Left ventricle myocardium inferior (tissue), 1 donor: Measurements from ENCODE around the gene TMEM101. TPM values are rescaled to one million over a fixed set of nuclear protein-coding genes. Genes with fewer than 3 reads are reported as not detected.
"Not testable (repeated sequence)": the region's sequence is repeated elsewhere in the genome, so short reads cannot be mapped to it uniquely, and the experiment has no call there.

Experiments
- DNase-seq: peaks from one replicate; pipeline ENCODE4 v3.0.0-alpha.2; 2020
- H3K27ac ChIP-seq: fragments of 200-600 bp; replicated peaks from 2 replicates; pipeline ENCODE4 v1.8.0; 2021
- H3K27me3 ChIP-seq: fragments of 200-600 bp; 2 replicates; pipeline ENCODE4 v1.8.0; 2021; ENCODE audit warnings: low read depth
- H3K36me3 ChIP-seq: fragments of 200-600 bp; 2 replicates; pipeline ENCODE4 v1.8.0; 2021
- H3K4me1 ChIP-seq: fragments of 200-600 bp; 2 replicates; pipeline ENCODE4 v1.8.0; 2021
- H3K4me3 ChIP-seq: fragments of 200-600 bp; 2 replicates; pipeline ENCODE4 v1.8.0; 2021; ENCODE audit warnings: mild to moderate bottlenecking, moderate library complexity
- H3K9me3 ChIP-seq: fragments of 200-600 bp; replicated peaks from 2 replicates; pipeline ENCODE4 v1.8.0; 2021
- CTCF ChIP-seq: fragments of 200-600 bp; IDR thresholded peaks from 2 replicates; pipeline ENCODE4 v1.8.0; 2021; ENCODE audit warnings: antibody characterized with exemption, mild to moderate bottlenecking, borderline replicate concordance
- intact Hi-C: fragments of 100-400 bp; cut with micrococcal nuclease; formaldehyde crosslinking; loops from one replicate; pipeline ENCODE4 v1.11.0; 2022
- total RNA-seq: library from RNA; stranded (reverse); fragmentation: NEBNext Ultra II Directional; extraction: Animal tissue kit (Norgen Biotek cat#: 25700); gene quantifications from one replicate; pipeline ENCODE4 v1.2.1, GENCODE V29; 2021
- donor health status: DM: no; HTN: yes; CAD: no; lungs with severe emphysema.

The TMEM101 gene
- total RNA-seq, 1 donor from 2014 or later, result 18.3 TPM

- Histone ChIP-seq H3K4me1 (peaks cover 14% of the 10 kb centered on the region), H3K27me3 (no peaks in the 10 kb centered on the region), H3K9me3 (no peaks in the 10 kb centered on the region), H3K27ac (no peak overlapping the region), H3K36me3 (peaks cover 29% of the 10 kb centered on the region), H3K4me3 (no peak overlapping the region)
- TF ChIP-seq CTCF, result no peak
- DNase-seq, result no peak
- intact Hi-C loops, result no loop called here
Measured at GRCh38 chr17:44029736-44030135, 15.0 kb upstream of the TMEM101 start.

- peaks cover 4% of the 10 kb centered on the region for H3K4me1 ChIP-seq
- H3K9me3 ChIP-seq, result no peaks in the 10 kb centered on the region
- TF ChIP-seq CTCF, result no peak
- no peaks in the 10 kb centered on the region for H3K27me3 ChIP-seq
- DNase-seq, result no peak
- no peak overlapping the region for H3K4me3 ChIP-seq
- peaks cover 3% of the 10 kb centered on the region for H3K36me3 ChIP-seq
- intact Hi-C loops, result no loop called here
- H3K27ac ChIP-seq, result no peak overlapping the region
Measured at GRCh38 chr17:44024853-44025252, 10.1 kb upstream of the TMEM101 start.

- Histone ChIP-seq H3K36me3 (peaks cover 3% of the 10 kb centered on the region), H3K27ac (no peak overlapping the region), H3K4me1 (peaks cover 4% of the 10 kb centered on the region), H3K27me3 (no peaks in the 10 kb centered on the region), H3K9me3 (no peaks in the 10 kb centered on the region), H3K4me3 (no peak overlapping the region)
- DNase-seq, result no peak
- intact Hi-C loops, result no loop called here
- TF ChIP-seq CTCF, result no peak
Measured at GRCh38 chr17:44024271-44024663, 9.5 kb upstream of the TMEM101 start.

GRCh38 chr17:44023545-44024270 lies 8.9 kb upstream of the TMEM101 start:
- intact Hi-C loops, result no loop called here
- Histone ChIP-seq H3K27me3 (no peaks in the 10 kb centered on the region), H3K4me1 (peaks cover 4% of the 10 kb centered on the region), H3K9me3 (no peaks in the 10 kb centered on the region), H3K27ac (no peak overlapping the region), H3K4me3 (no peak overlapping the region), H3K36me3 (peaks cover 3% of the 10 kb centered on the region)
- no peak for DNase-seq
- no peak for TF ChIP-seq CTCF

GRCh38 chr17:44022246-44022645 lies 7.5 kb upstream of the TMEM101 start:
- intact Hi-C loops, result no loop called here
- DNase-seq, result no peak
- no peaks in the 10 kb centered on the region for H3K27me3 ChIP-seq
- no peak for TF ChIP-seq CTCF
- H3K27ac ChIP-seq, result no peak overlapping the region
- peaks cover 3% of the 10 kb centered on the region for H3K36me3 ChIP-seq
- H3K4me1 ChIP-seq, result peaks cover 4% of the 10 kb centered on the region
- no peak overlapping the region for H3K4me3 ChIP-seq
- H3K9me3 ChIP-seq, result no peaks in the 10 kb centered on the region

GRCh38 chr17:44021227-44021626 lies 6.5 kb upstream of the TMEM101 start:
- H3K36me3 ChIP-seq, intact Hi-C loops, H3K9me3 ChIP-seq, H3K4me3 ChIP-seq, H3K4me1 ChIP-seq, H3K27ac ChIP-seq, H3K27me3 ChIP-seq, DNase-seq: not testable (repeated sequence)
